H9 (cell line): Measurements from ENCODE around the gene ZFP62. TPM values are rescaled to one million over a fixed set of nuclear protein-coding genes. Genes with fewer than 3 reads are reported as not detected.

Source experiments
- DNase-seq: peaks from one replicate; pipeline ENCODE4 v3.0.0-alpha.2; 2017
- H2AFZ ChIP-seq: one replicate; pipeline ENCODE4 v1.6.1; 2013; ENCODE audit warnings: mild to moderate bottlenecking, low read length, control low read depth, moderate library complexity
- H2AK5ac ChIP-seq: 2 replicates; pipeline ENCODE4 v1.6.1; 2013; ENCODE audit warnings: low read length, control low read depth, mixed read lengths; ENCODE audit not compliant: insufficient read length
- H2BK120ac ChIP-seq: one replicate; pipeline ENCODE4 v1.6.1; 2013; ENCODE audit warnings: low read depth, mild to moderate bottlenecking, low read length, control low read depth, inconsistent platforms; ENCODE audit not compliant: poor library complexity, severe bottlenecking
- H2BK12ac ChIP-seq: 2 replicates; pipeline ENCODE4 v1.6.1; 2013; ENCODE audit warnings: low read length, control low read depth, mixed read lengths, low read depth; ENCODE audit not compliant: insufficient read length
- H2BK15ac ChIP-seq: 2 replicates; pipeline ENCODE4 v1.6.1; 2013; ENCODE audit warnings: low read depth, low read length, control low read depth
- H2BK20ac ChIP-seq: one replicate; pipeline ENCODE4 v1.6.1; 2013; ENCODE audit warnings: low read depth, mild to moderate bottlenecking, low read length, control low read depth, inconsistent platforms; ENCODE audit not compliant: poor library complexity, severe bottlenecking
- H2BK5ac ChIP-seq: 2 replicates; pipeline ENCODE4 v1.6.1; 2013; ENCODE audit warnings: low read length, control low read depth, mixed read lengths; ENCODE audit not compliant: insufficient read length
- H3K14ac ChIP-seq: 2 replicates; pipeline ENCODE4 v1.6.1; 2013; ENCODE audit warnings: low read length, control low read depth; ENCODE audit not compliant: insufficient read depth
- H3K18ac ChIP-seq: 2 replicates; pipeline ENCODE4 v1.6.1; 2013; ENCODE audit warnings: low read depth, mild to moderate bottlenecking, mixed read lengths, low read length, control low read depth; ENCODE audit not compliant: insufficient read length
- H3K23ac ChIP-seq: 2 replicates; pipeline ENCODE4 v1.6.1; 2013; ENCODE audit warnings: low read length, control low read depth, mixed read lengths, low read depth; ENCODE audit not compliant: insufficient read length
- H3K23me2 ChIP-seq: 2 replicates; pipeline ENCODE4 v1.6.1; 2013; ENCODE audit warnings: low read depth, mild to moderate bottlenecking, mixed read lengths, low read length, control low read depth; ENCODE audit not compliant: insufficient read length, poor library complexity, severe bottlenecking
- H3K27ac ChIP-seq: 2 replicates; pipeline ENCODE4 v1.5.1; 2013; ENCODE audit warnings: low read length, control low read depth, mixed read lengths, low read depth; ENCODE audit not compliant: insufficient read length
- H3K27me3 ChIP-seq: 2 replicates; pipeline ENCODE4 v1.6.1; 2013; ENCODE audit warnings: low read length, control low read depth, inconsistent platforms; ENCODE audit not compliant: insufficient read depth
- H3K4ac ChIP-seq: 2 replicates; pipeline ENCODE4 v1.6.1; 2013; ENCODE audit warnings: low read depth, mild to moderate bottlenecking, control low read depth, inconsistent platforms, low read length, moderate library complexity
- H3K4me1 ChIP-seq: 2 replicates; pipeline ENCODE4 v1.6.1; 2013; ENCODE audit warnings: low read length, control low read depth, inconsistent platforms; ENCODE audit not compliant: insufficient read depth
- H3K4me2 ChIP-seq: 2 replicates; pipeline ENCODE4 v1.6.1; 2013; ENCODE audit warnings: low read length, control low read depth, mixed read lengths; ENCODE audit not compliant: insufficient read length, insufficient read depth
- H3K56ac ChIP-seq: 2 replicates; pipeline ENCODE4 v1.6.1; 2013; ENCODE audit warnings: low read depth, mild to moderate bottlenecking, mixed read lengths, low read length, control low read depth; ENCODE audit not compliant: insufficient read length
- H3K79me1 ChIP-seq: 2 replicates; pipeline ENCODE4 v1.6.1; 2013; ENCODE audit warnings: low read depth, mild to moderate bottlenecking, moderate library complexity, low read length, control low read depth, inconsistent platforms; ENCODE audit not compliant: insufficient read depth, poor library complexity, severe bottlenecking
- H3K79me2 ChIP-seq: 2 replicates; pipeline ENCODE4 v1.6.1; 2013; ENCODE audit warnings: low read length, control low read depth, inconsistent platforms; ENCODE audit not compliant: insufficient read depth
- H3K9ac ChIP-seq: 2 replicates; pipeline ENCODE4 v1.6.1; 2013; ENCODE audit warnings: low read length, control low read depth, mixed read lengths; ENCODE audit not compliant: insufficient read length; ENCODE audit errors: extremely low read depth
- H3K9me3 ChIP-seq: one replicate; pipeline ENCODE4 v1.6.1; 2013; ENCODE audit warnings: low read depth, low read length, inconsistent platforms; ENCODE audit not compliant: control insufficient read depth
- H3T11ph ChIP-seq: one replicate; pipeline ENCODE4 v1.6.1; 2013; ENCODE audit warnings: mild to moderate bottlenecking, low read length, control low read depth, inconsistent platforms
- H4K20me1 ChIP-seq: one replicate; pipeline ENCODE4 v1.6.1; 2013; ENCODE audit not compliant: control insufficient read depth, insufficient read length, insufficient read depth
- H4K5ac ChIP-seq: 2 replicates; pipeline ENCODE4 v1.6.1; 2013; ENCODE audit warnings: low read depth, mild to moderate bottlenecking, mixed read lengths, low read length, control low read depth; ENCODE audit not compliant: insufficient read length
- H4K8ac ChIP-seq: replicated peaks from 2 replicates; pipeline ENCODE4 v1.6.1; 2013; ENCODE audit warnings: low read length, control low read depth, mixed read lengths, low read depth; ENCODE audit not compliant: insufficient read length
- H4K91ac ChIP-seq: 2 replicates; pipeline ENCODE4 v1.6.1; 2013; ENCODE audit warnings: low read depth, mild to moderate bottlenecking, moderate library complexity, mixed read lengths, low read length, control low read depth; ENCODE audit not compliant: insufficient read length
- H3K27ac Mint-ChIP-seq, 3 experiments: 2 replicates in 2 of 3; 3 replicates in 1 of 3; pipeline ENCODE4 v1.8.0; 2020 to 2021; ENCODE audit warnings: mixed read lengths in 3 of 3, mild to moderate bottlenecking in 1 of 3, moderate library complexity in 1 of 3
- H3K27me3 Mint-ChIP-seq: 2 replicates; pipeline ENCODE4 v1.8.0; 2021; ENCODE audit warnings: low read depth, mild to moderate bottlenecking, moderate library complexity, mixed read lengths
- H3K36me3 Mint-ChIP-seq, 3 experiments: 2 replicates in 2 of 3; 3 replicates in 1 of 3; pipeline ENCODE4 v1.8.0; 2020 to 2021; ENCODE audit warnings: low read depth in 3 of 3, mixed read lengths in 3 of 3; ENCODE audit not compliant: insufficient read depth in 1 of 3
- H3K4me1 Mint-ChIP-seq, 2 experiments: 2 replicates each; pipeline ENCODE4 v1.8.0; 2020; ENCODE audit warnings: mixed read lengths in 2 of 2
- H3K4me3 Mint-ChIP-seq, 2 experiments: 2 replicates in 1 of 2; 3 replicates in 1 of 2; pipeline ENCODE4 v1.8.0; 2020 to 2021; ENCODE audit warnings: mild to moderate bottlenecking in 2 of 2, mixed read lengths in 2 of 2, moderate library complexity in 1 of 2
- H3K9me3 Mint-ChIP-seq, 2 experiments: 2 replicates in 1 of 2; 3 replicates in 1 of 2; pipeline ENCODE4 v1.8.0; 2020; ENCODE audit warnings: mild to moderate bottlenecking in 2 of 2, mixed read lengths in 2 of 2, moderate library complexity in 1 of 2
- WGBS: extraction: QIAGEN DNeasy Blood & Tissue Kit; methylation state at CpG from one replicate; pipeline ENCODE4 v1.1.7; 2013; ENCODE audit warnings: missing lambda C conversion rate, low lambda C conversion rate, mixed read lengths; ENCODE audit not compliant: insufficient read length; ENCODE audit errors: extremely low coverage; 5-methylcytosine and 5-hydroxymethylcytosine counted together
- total RNA-seq: library from RNA; stranded (reverse); gene quantifications from 2 replicates; pipeline ENCODE4 v1.2.1, GENCODE V29; 2021
- TF ChIP-seq, protein P1 (sequence below): fragments of 200-600 bp; sonication (generic); conservative IDR thresholded peaks from 3 replicates; pipeline ENCODE4 v1.8.0; 2021; ENCODE audit warnings: antibody characterized with exemption, mild to moderate bottlenecking

Gene ZFP62
- total RNA-seq, 1 experiment from 2014 or later = 16.2 TPM

DNA sequence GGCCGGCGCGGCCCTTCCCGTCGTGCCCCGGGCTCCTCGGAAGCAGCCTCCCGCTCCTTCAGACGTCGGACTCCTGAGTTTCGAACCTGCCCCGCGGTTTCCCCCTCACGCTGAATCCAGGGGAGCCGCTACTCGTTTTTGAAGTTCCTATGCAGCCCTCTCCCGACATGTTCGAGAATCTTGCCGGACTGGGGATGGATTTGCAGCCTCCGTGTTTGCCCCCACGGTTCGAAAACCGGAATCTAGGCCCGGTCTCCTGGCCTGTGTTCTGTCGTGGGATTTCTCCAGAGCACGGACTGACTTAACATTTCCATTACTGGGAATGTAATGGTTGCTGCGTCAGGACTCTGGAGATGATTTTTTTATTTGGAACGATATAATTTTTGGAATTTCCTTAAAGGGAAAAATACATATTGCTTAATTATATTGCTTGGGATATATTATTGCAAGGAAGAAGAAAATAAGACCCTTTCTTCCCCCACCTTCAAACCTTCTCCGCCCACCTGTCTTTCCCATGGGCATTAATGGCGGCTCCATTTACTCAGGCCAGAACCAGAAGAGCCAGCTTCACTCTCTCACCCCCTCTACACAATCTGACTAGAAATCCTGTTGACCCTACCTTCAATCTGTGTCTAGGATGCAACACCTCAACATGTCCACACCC, 50.0 kb downstream of the ZFP62 start:
- TF ChIP-seq, protein P1, sequence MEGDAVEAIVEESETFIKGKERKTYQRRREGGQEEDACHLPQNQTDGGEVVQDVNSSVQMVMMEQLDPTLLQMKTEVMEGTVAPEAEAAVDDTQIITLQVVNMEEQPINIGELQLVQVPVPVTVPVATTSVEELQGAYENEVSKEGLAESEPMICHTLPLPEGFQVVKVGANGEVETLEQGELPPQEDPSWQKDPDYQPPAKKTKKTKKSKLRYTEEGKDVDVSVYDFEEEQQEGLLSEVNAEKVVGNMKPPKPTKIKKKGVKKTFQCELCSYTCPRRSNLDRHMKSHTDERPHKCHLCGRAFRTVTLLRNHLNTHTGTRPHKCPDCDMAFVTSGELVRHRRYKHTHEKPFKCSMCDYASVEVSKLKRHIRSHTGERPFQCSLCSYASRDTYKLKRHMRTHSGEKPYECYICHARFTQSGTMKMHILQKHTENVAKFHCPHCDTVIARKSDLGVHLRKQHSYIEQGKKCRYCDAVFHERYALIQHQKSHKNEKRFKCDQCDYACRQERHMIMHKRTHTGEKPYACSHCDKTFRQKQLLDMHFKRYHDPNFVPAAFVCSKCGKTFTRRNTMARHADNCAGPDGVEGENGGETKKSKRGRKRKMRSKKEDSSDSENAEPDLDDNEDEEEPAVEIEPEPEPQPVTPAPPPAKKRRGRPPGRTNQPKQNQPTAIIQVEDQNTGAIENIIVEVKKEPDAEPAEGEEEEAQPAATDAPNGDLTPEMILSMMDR = no peak
- Histone ChIP-seq H3K27me3 (no peaks in the 10 kb centered on the region), H3K4me2 (peak overlapping the region; percentile 81), H3K14ac (peak overlapping the region; percentile 54), H2AFZ (no peak overlapping the region), H2AK5ac (no peak overlapping the region), H2BK5ac (no peak overlapping the region), H4K5ac (no peak overlapping the region), H2BK12ac (no peak overlapping the region), H3K18ac (no peak overlapping the region), H3K4me1 (peaks cover 11% of the 10 kb centered on the region), H3K27ac (no peak overlapping the region), H3K9me3 (no peaks in the 10 kb centered on the region), H4K8ac (no peak overlapping the region), H3K56ac (no peak overlapping the region), H3K4ac (no peak overlapping the region), H4K91ac (no peak overlapping the region), H2BK120ac (no peak overlapping the region), H3K23ac (no peak overlapping the region), H2BK20ac (no peak overlapping the region), H3K23me2 (peaks cover 15% of the 10 kb centered on the region), H3K79me1 (no peaks in the 10 kb centered on the region), H3T11ph (no peak overlapping the region), H3K9ac (no peak overlapping the region), H2BK15ac (no peak overlapping the region), H4K20me1 (no peaks in the 10 kb centered on the region), H3K79me2 (no peaks in the 10 kb centered on the region; the same call in 1 of the 2 replicates)
- no CpG with 5 or more reads among the region's 30 CpGs for WGBS
- peak overlapping the region; percentile 56 to 79 (median 77); a peak in 4 of 7 replicates for H3K27ac Mint-ChIP-seq
- H3K4me1 Mint-ChIP-seq = peaks cover 42 to 46% of the 10 kb centered on the region in 2 experiments
- H3K9me3 Mint-ChIP-seq = no peaks in the 10 kb centered on the region; a peak in 2 of 5 replicates
- peak overlapping the region; percentile 83 to 90 for H3K4me3 Mint-ChIP-seq
- peaks cover 5% of the 10 kb centered on the region for H3K27me3 Mint-ChIP-seq
- peaks cover 0 to 20% (median 11%) of the 10 kb centered on the region in 3 experiments; a peak in 3 of 7 replicates for H3K36me3 Mint-ChIP-seq
- DNase-seq = no peak
